Chondrocyte (in vitro differentiated cells): ENCODE data around the gene ZNF117. TPM values are rescaled to one million over a fixed set of nuclear protein-coding genes. Genes with fewer than 3 reads are reported as not detected.

ENCODE experiments used
- DNase-seq: peaks from one replicate; pipeline ENCODE4 v3.0.0; 2021; ENCODE audit warnings: mixed read lengths, low spot score
- H3K27ac Mint-ChIP-seq: one replicate; pipeline ENCODE4 v1.8.0; 2021; ENCODE audit warnings: mild to moderate bottlenecking, moderate library complexity, mixed read lengths; ENCODE audit not compliant: unreplicated experiment
- H3K27me3 Mint-ChIP-seq: 2 replicates; pipeline ENCODE4 v1.8.0; 2021; ENCODE audit warnings: low read depth, mixed read lengths
- H3K36me3 Mint-ChIP-seq: 2 replicates; pipeline ENCODE4 v1.8.0; 2021; ENCODE audit warnings: low read depth, mixed read lengths
- H3K4me1 Mint-ChIP-seq: 2 replicates; pipeline ENCODE4 v1.8.0; 2021; ENCODE audit warnings: low read depth, mild to moderate bottlenecking, mixed read lengths
- H3K4me3 Mint-ChIP-seq: one replicate; pipeline ENCODE4 v1.8.0; 2021; ENCODE audit warnings: mild to moderate bottlenecking, moderate library complexity, mixed read lengths; ENCODE audit not compliant: unreplicated experiment
- H3K9me3 Mint-ChIP-seq: 2 replicates; pipeline ENCODE4 v1.8.0; 2021; ENCODE audit warnings: low read depth, mixed read lengths
- total RNA-seq: library from RNA; stranded (reverse); gene quantifications from 3 replicates; pipeline ENCODE4 v1.2.1, GENCODE V29; 2021
- TF ChIP-seq, protein P1 (sequence below): fragments of 200-600 bp; sonication (generic); IDR thresholded peaks from 2 replicates; pipeline ENCODE4 v1.5.0; 2021; ENCODE audit warnings: antibody characterized with exemption, mild to moderate bottlenecking, moderate library complexity

Gene ZNF117
- total RNA-seq, 1 donor from 2014 or later = 6.9 TPM

DNA sequence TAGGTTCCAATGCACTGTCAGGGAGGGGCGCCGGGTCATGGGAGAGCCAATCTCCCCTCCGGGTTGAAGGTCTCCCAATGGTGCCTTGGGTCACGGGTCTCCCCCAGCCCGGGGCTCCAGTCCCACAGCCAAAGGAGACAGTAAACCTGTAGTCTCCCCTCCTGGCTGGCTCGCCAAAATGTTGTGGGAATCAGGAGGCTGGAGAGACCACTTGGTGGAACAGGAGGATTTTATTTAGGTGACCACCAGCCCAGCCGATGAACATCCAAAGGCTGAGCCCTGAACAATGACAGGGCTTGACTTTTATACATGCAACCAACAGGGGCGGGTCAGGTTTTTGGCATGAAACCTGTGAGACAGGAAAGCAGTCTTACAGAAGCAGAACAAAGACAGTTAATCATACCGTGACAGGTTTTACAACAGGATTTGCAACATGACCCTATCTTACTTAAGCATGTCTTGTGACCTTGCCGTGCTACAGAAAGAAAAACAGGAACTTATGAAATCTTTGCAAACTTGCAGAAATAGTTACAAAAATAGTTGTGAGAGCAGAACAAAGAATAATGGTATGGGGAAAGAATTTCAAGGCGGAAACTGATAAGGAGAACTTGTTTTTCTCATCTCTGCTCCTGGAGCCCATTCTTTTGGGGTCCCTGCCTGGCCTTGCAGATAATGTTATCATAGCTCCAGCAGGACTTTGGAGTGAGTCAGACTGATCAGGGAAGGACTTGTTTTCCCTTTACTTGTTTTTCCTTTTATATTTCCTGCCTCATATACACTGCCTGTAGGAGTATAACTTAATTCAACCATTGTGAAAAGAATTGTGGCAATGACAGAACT is 8.5 kb upstream of the ZNF117 start:
- peaks cover 52% of the 10 kb centered on the region for H3K9me3 Mint-ChIP-seq
- TF ChIP-seq, protein P1, sequence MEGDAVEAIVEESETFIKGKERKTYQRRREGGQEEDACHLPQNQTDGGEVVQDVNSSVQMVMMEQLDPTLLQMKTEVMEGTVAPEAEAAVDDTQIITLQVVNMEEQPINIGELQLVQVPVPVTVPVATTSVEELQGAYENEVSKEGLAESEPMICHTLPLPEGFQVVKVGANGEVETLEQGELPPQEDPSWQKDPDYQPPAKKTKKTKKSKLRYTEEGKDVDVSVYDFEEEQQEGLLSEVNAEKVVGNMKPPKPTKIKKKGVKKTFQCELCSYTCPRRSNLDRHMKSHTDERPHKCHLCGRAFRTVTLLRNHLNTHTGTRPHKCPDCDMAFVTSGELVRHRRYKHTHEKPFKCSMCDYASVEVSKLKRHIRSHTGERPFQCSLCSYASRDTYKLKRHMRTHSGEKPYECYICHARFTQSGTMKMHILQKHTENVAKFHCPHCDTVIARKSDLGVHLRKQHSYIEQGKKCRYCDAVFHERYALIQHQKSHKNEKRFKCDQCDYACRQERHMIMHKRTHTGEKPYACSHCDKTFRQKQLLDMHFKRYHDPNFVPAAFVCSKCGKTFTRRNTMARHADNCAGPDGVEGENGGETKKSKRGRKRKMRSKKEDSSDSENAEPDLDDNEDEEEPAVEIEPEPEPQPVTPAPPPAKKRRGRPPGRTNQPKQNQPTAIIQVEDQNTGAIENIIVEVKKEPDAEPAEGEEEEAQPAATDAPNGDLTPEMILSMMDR = no peak
- H3K4me1 Mint-ChIP-seq = peaks cover 21% of the 10 kb centered on the region
- H3K27ac Mint-ChIP-seq = peak overlapping the region; percentile 51
- no peak overlapping the region for H3K4me3 Mint-ChIP-seq
- peaks cover 52% of the 10 kb centered on the region for H3K36me3 Mint-ChIP-seq
- DNase-seq = no peak
- no peaks in the 10 kb centered on the region for H3K27me3 Mint-ChIP-seq

DNA sequence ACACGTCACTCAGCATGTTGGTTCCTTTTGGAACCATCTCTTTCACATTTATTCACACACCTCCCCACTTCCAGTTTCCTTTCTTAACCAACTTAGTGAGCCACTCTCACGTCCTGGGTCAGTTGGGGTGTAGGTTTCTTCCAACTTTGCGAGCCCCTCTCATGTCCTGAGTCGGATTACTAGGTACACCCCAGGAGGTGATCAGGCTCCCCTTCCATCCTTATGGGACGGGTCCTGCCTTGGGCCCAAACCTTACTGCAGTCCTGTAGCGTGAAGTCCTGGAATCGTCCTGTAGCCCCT is 8.0 kb upstream of the ZNF117 start:
- no peak for DNase-seq
- TF ChIP-seq, protein P1 = no peak
- H3K36me3 Mint-ChIP-seq = peaks cover 57% of the 10 kb centered on the region
- no peak overlapping the region for H3K4me3 Mint-ChIP-seq
- peaks cover 58% of the 10 kb centered on the region for H3K9me3 Mint-ChIP-seq
- peaks cover 16% of the 10 kb centered on the region for H3K4me1 Mint-ChIP-seq
- H3K27ac Mint-ChIP-seq = no peak overlapping the region
- H3K27me3 Mint-ChIP-seq = no peaks in the 10 kb centered on the region

DNA sequence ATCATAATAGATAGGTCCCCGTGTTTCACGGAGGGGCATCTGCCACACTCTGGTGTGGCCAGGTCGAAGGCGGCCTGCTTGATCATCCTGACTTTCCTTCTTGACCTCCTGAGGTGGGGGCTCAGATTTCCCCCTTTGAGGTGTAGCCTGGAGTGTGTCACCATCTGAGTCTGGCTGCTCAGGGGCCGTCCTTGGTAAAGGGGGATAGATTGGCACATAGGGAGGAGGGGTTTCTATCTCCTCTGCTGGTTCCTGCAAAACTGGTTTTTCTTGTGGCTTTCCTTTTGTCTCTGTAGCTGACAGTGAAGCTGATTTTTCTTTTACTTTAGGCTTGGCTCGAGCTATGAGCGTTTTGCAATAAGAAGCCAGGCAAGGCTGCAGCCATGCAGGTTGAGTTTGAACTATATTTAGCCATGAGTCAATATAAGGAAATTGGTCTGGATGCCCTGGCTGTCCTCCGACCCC is 7.1 kb upstream of the ZNF117 start:
- peaks cover 11% of the 10 kb centered on the region for H3K4me1 Mint-ChIP-seq
- H3K9me3 Mint-ChIP-seq = peaks cover 63% of the 10 kb centered on the region
- DNase-seq = no peak
- H3K4me3 Mint-ChIP-seq = no peak overlapping the region
- H3K27me3 Mint-ChIP-seq = no peaks in the 10 kb centered on the region
- peaks cover 56% of the 10 kb centered on the region for H3K36me3 Mint-ChIP-seq
- no peak overlapping the region for H3K27ac Mint-ChIP-seq
- TF ChIP-seq, protein P1 = no peak

DNA sequence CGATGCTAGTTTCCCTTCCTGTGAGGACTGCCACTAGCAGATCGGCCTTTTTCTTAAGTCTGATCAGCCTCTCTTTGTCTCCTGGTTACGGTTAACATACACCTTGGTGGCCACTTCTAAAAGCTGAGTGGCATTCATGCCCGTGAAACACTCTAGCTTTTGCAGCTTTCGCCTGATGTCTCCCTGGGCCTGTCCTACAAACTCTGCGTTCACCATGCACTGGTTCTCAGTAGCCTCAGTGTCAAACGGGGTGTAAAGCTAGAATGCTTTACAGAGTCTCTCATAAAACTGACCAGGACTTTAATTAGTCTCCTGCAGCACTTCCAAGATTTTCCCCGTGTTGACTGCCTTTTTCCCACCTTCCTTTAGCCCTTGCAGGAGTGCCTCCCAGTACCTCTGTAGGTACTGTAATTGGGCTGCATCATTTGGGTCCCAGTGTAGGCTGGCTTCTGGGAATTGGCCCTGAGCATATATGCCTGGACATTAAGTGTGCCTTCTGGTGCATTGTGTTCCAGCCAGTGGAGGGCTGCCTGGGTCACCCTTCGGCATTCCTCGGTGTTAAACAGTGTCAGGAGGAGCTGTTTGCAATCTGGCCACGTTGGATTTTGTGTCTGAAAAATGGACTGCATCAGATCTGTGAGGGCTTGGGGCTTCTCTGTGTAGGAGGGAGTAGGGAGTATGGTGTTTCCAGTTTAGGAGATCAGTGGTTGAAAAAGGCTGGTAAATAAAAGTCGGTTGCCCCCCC is 6.5 kb upstream of the ZNF117 start:
- TF ChIP-seq, protein P1 = no peak
- H3K36me3 Mint-ChIP-seq = peaks cover 58% of the 10 kb centered on the region
- H3K9me3 Mint-ChIP-seq = peaks cover 64% of the 10 kb centered on the region
- H3K4me3 Mint-ChIP-seq = no peak overlapping the region
- no peak overlapping the region for H3K27ac Mint-ChIP-seq
- no peaks in the 10 kb centered on the region for H3K27me3 Mint-ChIP-seq
- DNase-seq = no peak
- H3K4me1 Mint-ChIP-seq = peaks cover 11% of the 10 kb centered on the region

DNA sequence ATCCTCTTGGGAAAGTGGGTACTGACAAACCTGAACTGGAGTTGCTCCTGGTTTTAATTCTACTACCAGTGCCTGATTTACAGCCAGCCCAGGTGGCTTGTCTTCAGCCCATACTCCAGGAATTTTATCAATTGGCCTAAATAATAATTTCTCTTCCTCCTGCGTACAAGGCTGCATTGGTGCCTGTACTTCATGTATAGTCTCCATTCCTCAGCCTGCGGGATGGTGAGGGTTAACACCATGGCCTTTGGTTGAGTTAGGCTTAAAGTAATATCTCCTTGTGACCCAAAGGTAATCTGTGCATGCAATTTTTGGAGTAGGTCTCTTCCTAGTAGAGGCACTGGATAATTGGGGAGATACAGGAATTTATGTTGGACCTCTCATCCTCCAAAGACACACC is 5.5 kb upstream of the ZNF117 start:
- peaks cover 67% of the 10 kb centered on the region for H3K9me3 Mint-ChIP-seq
- H3K36me3 Mint-ChIP-seq = peaks cover 58% of the 10 kb centered on the region
- H3K27ac Mint-ChIP-seq = no peak overlapping the region
- no peaks in the 10 kb centered on the region for H3K27me3 Mint-ChIP-seq
- TF ChIP-seq, protein P1 = no peak
- DNase-seq = no peak
- H3K4me3 Mint-ChIP-seq = no peak overlapping the region
- peaks cover 8% of the 10 kb centered on the region for H3K4me1 Mint-ChIP-seq
